Cerebellar nuclear complex (tissue), 1 donor: ENCODE data around the gene PTGS1.
"Not testable (repeated sequence)": the region's sequence is repeated elsewhere in the genome, so short reads cannot be mapped to it uniquely, and the experiment has no call there.

Experiments
- DNase-seq, 2 experiments: peaks; one replicate each; lab custom pipeline; 2025; lab: John Stamatoyannopoulos, UW

PTGS1 gene

GRCh38 chr9:122398371-122398924, 27.6 kb downstream of the PTGS1 start:
- no peak for DNase-seq

GRCh38 chr9:122401896-122402295, 31.1 kb downstream of the PTGS1 start:
- DNase-seq: no peak

- DNase-seq: no peak
These were observed 31.6 kb downstream of the PTGS1 start for GRCh38 chr9:122402403-122402871.

GRCh38 chr9:122402874-122403273, 32.0 kb downstream of the PTGS1 start:
- DNase-seq: no peak

GRCh38 chr9:122403381-122404000, 32.7 kb downstream of the PTGS1 start:
- DNase-seq: no peak

GRCh38 chr9:122405304-122406069, 34.7 kb downstream of the PTGS1 start:
- DNase-seq: not testable (repeated sequence)

- no peak for DNase-seq
These were observed 35.5 kb downstream of the PTGS1 start for GRCh38 chr9:122406070-122406890.

GRCh38 chr9:122414108-122414507, 43.3 kb downstream of the PTGS1 start:
- not testable (repeated sequence) for DNase-seq

- DNase-seq: no peak
These were observed 47.2 kb downstream of the PTGS1 start for GRCh38 chr9:122418016-122418415.

GRCh38 chr9:122420315-122420714, 49.5 kb downstream of the PTGS1 start:
- no peak for DNase-seq

- DNase-seq: no peak
These were observed 54.3 kb downstream of the PTGS1 start for GRCh38 chr9:122425087-122425486.

- DNase-seq: no peak
These were observed 55.9 kb downstream of the PTGS1 start for GRCh38 chr9:122426723-122427122.

- no peak for DNase-seq
These were observed 71.7 kb downstream of the PTGS1 start for GRCh38 chr9:122442568-122442967.

- DNase-seq: no peak
These were observed 73.4 kb downstream of the PTGS1 start for GRCh38 chr9:122444041-122444733.
